ENCODE data around the gene UQCC3. TPM values are rescaled to one million over a fixed set of nuclear protein-coding genes. Genes with fewer than 3 reads are reported as not detected.

The UQCC3 gene
- total RNA-seq, 4 donors from 2014 or later, result 7.5 to 12.0 (median 10.3) TPM

GRCh38 chr11:62708793-62709192 lies 37.3 kb downstream of the UQCC3 start:
- no peak for TF ChIP-seq POLR2A (IDR thresholded peaks at IDR 0.05)
- no peak for TF ChIP-seq CTCF (IDR thresholded peaks at IDR 0.05)
- DNase-seq (ENCODE audit: low spot score in 2 of 2), result peak in 1 of 2 donors; percentile 39
- H3K4me3 ChIP-seq (ENCODE audit: low read depth, poor library complexity, severe bottlenecking), result peak overlapping the region; percentile 28
- intact Hi-C loops (cut with DNase I; ENCODE audit: low total_unique reads), result loop anchor here (10.0 kb wide), 1 partner anchor 324 kb away; no protein-coding TSS in a partner anchor
- WGBS, 2 donors, result 0 to 2% methylated on average over 7 of the region's 7 CpGs

GRCh38 chr11:62709247-62710000 lies 38.0 kb downstream of the UQCC3 start:
- intact Hi-C loops (cut with DNase I; ENCODE audit: low total_unique reads), result loop anchor here (10.0 kb wide), 1 partner anchor 325 kb away; no protein-coding TSS in a partner anchor
- TF ChIP-seq POLR2A (IDR thresholded peaks at IDR 0.05), result no peak
- TF ChIP-seq CTCF (IDR thresholded peaks at IDR 0.05), result no peak
- 0 to 2% methylated on average over 47 of the region's 47 CpGs for WGBS, 2 donors
- peak overlapping the region; percentile 28 for H3K4me3 ChIP-seq (ENCODE audit: low read depth, poor library complexity, severe bottlenecking)
- DNase-seq (ENCODE audit: low spot score in 2 of 2), result peak; percentile 99

GRCh38 chr11:62710001-62710345 lies 38.5 kb downstream of the UQCC3 start:
- TF ChIP-seq CTCF (IDR thresholded peaks at IDR 0.05) (no peak), POLR2A (IDR thresholded peaks at IDR 0.05) (no peak)
- DNase-seq (ENCODE audit: low spot score in 2 of 2), result no peak
- 56 to 59% methylated on average over 7 of the region's 7 CpGs for WGBS, 2 donors
- peak overlapping the region; percentile 28 for H3K4me3 ChIP-seq (ENCODE audit: low read depth, poor library complexity, severe bottlenecking)
- intact Hi-C loops (cut with DNase I; ENCODE audit: low total_unique reads), result no loop called here

- DNase-seq (ENCODE audit: low spot score in 2 of 2), result no peak
- TF ChIP-seq CTCF (IDR thresholded peaks at IDR 0.05) (no peak), POLR2A (IDR thresholded peaks at IDR 0.05) (no peak)
- intact Hi-C loops (cut with DNase I; ENCODE audit: low total_unique reads), result no loop called here
- H3K4me3 ChIP-seq (ENCODE audit: low read depth, poor library complexity, severe bottlenecking), result no peak overlapping the region
- 78 to 80% methylated on average over 6 of the region's 6 CpGs for WGBS, 2 donors
Measured at GRCh38 chr11:62712276-62712812, 40.9 kb downstream of the UQCC3 start.

GRCh38 chr11:62712861-62713260 lies 41.4 kb downstream of the UQCC3 start:
- WGBS, 2 donors, result 68 to 71% methylated on average over 3 of the region's 3 CpGs
- intact Hi-C loops (cut with DNase I; ENCODE audit: low total_unique reads), result no loop called here
- H3K4me3 ChIP-seq (ENCODE audit: low read depth, poor library complexity, severe bottlenecking), result no peak overlapping the region
- DNase-seq (ENCODE audit: low spot score in 2 of 2), result no peak
- TF ChIP-seq POLR2A (IDR thresholded peaks at IDR 0.05), result no peak
- no peak for TF ChIP-seq CTCF (IDR thresholded peaks at IDR 0.05)
